ENCODE data around the gene UBA52.

DNA sequence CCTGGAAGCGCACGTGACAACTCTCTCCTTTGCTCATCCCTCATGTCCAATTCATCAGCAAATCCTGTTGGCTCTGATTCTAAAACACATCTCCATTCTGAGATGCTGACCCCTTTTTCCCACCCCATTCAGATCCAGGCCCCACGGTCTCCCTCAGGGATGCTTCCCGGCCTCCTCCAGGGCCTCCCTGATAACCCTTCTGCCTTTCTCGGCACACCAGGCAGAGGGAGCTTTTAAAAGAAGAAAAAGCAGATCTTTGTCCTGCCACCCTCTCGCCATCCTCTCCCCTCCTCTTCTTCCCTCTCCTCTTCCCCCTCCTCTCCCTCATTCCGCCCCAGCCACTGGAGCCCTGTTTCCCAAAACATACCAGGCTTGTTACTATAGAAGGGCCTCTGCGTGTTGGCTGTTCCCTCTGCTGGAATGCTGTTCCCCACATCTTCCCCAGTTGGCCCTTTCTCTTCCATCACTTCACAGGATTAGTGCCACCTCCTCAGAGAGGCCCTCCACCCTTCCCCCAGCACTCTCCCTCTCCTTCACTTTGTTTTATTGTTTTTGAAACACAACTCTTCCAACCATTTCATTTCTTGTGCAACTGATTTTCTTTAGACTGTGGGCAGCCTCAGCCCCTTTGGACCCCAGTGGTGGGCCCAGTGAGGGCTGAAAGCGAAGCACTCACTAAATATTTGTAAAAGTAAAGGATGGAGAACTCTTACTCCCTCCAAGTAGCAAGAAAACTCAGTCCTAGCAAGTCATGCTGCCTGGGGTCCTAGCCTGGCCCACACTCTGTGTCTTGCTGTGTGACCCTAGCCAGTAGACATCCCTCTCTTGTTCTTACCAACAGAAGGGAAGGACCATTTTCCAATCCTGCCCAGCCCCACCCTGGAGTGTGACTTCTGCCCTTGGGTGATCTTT, 37.4 kb downstream of the UBA52 start:
- TF ChIP-seq CTCF (conservative IDR thresholded peaks at IDR 0.05 in 1 of 2, IDR thresholded peaks at IDR 0.05 in 1 of 2; ENCODE audit: extremely low read depth in 1 of 2, insufficient read depth in 1 of 2, low read depth in 1 of 2, low read length in 2 of 2) (no peak), EZH2 (IDR thresholded peaks at IDR 0.05; ENCODE audit: borderline replicate concordance, low read length) (no peak)
